OCI-LY3 (cell line): ENCODE results near the gene CXXC5.

Experiments
- EZH2phosphoT487 ChIP-seq: fragments of 200-600 bp; shearing (Covaris generic); IDR thresholded peaks from 2 replicates; pipeline ENCODE4 v1.6.1; 2018; ENCODE audit warnings: antibody characterized with exemption, mixed run types, low read depth
- TF ChIP-seq, protein P1 (sequence below): fragments of 200-600, 300-600 bp; sonication (generic); IDR thresholded peaks from 2 replicates; pipeline ENCODE4 v1.5.1; 2014; ENCODE audit warnings: antibody characterized with exemption, low read length, low read depth

DNA sequence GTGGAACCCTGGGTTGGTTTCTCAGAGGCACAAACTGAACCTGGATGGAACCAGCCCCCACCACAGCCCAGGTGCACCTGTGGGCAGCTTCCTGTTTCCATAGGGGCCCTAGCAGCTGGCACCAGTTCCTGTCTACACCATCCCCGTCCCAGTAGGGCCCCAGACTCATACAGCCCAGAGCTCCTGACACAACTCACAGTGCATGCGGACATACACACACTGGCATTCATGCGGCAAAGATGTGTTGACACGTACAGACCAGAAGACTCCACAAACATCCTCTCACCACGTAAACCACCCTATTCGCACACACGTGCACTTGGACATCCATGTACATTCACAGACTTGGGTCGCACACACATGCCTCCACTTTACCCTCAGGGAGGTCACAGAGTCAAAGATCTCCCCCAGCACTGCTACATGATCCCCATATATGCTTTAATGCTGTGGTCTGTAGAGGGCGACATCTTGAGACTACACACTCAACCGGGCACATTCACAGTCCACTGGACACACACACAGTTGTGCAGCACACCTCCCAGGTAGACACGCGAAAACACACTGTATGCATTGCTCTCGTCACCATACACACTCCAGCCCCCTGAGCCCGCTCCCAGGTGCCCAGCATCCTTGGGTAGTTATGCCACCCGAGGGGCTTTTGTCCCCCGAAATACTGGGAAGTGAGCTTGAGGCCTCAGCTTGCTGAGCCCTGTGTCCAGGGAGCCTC lies 22.4 kb downstream of the CXXC5 start:
- TF ChIP-seq, protein P1, sequence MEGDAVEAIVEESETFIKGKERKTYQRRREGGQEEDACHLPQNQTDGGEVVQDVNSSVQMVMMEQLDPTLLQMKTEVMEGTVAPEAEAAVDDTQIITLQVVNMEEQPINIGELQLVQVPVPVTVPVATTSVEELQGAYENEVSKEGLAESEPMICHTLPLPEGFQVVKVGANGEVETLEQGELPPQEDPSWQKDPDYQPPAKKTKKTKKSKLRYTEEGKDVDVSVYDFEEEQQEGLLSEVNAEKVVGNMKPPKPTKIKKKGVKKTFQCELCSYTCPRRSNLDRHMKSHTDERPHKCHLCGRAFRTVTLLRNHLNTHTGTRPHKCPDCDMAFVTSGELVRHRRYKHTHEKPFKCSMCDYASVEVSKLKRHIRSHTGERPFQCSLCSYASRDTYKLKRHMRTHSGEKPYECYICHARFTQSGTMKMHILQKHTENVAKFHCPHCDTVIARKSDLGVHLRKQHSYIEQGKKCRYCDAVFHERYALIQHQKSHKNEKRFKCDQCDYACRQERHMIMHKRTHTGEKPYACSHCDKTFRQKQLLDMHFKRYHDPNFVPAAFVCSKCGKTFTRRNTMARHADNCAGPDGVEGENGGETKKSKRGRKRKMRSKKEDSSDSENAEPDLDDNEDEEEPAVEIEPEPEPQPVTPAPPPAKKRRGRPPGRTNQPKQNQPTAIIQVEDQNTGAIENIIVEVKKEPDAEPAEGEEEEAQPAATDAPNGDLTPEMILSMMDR, result peak; percentile 60
- TF ChIP-seq EZH2phosphoT487, result no peak
